Calu3 (cell line): ENCODE results near the gene FPR1. TPM values are rescaled to one million over a fixed set of nuclear protein-coding genes. Genes with fewer than 3 reads are reported as not detected.

Experiments
- BruUV-seq: library from RNA; stranded (reverse); fragments of 400-500 nt; replicated peaks from 2 replicates; lab custom pipeline; 2021; lab: Mats Ljungman, UMichigan
- CTCF ChIA-PET: fragments of 300-600 bp; sonication (Branson Sonifier 250); formaldehyde crosslinking; loops from one replicate; lab custom pipeline; 2022; ENCODE audit warnings: antibody characterized with exemption; lab: Charles Lee
- DNase-seq: peaks from one replicate; pipeline ENCODE4 v3.0.0; 2022
- H3K27ac Mint-ChIP-seq: one replicate; pipeline ENCODE4 v1.8.0; 2022; ENCODE audit warnings: mixed read lengths; ENCODE audit not compliant: unreplicated experiment
- H3K27me3 Mint-ChIP-seq: one replicate; pipeline ENCODE4 v1.8.0; 2022; ENCODE audit warnings: mixed read lengths; ENCODE audit not compliant: unreplicated experiment
- H3K36me3 Mint-ChIP-seq: one replicate; pipeline ENCODE4 v1.8.0; 2022; ENCODE audit warnings: mild to moderate bottlenecking, moderate library complexity, mixed read lengths; ENCODE audit not compliant: insufficient read depth, unreplicated experiment
- H3K4me1 Mint-ChIP-seq: one replicate; pipeline ENCODE4 v1.8.0; 2022; ENCODE audit warnings: mild to moderate bottlenecking, low read depth, mixed read lengths; ENCODE audit not compliant: unreplicated experiment
- H3K4me3 Mint-ChIP-seq: one replicate; pipeline ENCODE4 v1.8.0; 2022; ENCODE audit warnings: mild to moderate bottlenecking, low read depth, moderate library complexity, mixed read lengths; ENCODE audit not compliant: unreplicated experiment
- H3K9me3 Mint-ChIP-seq: one replicate; pipeline ENCODE4 v1.8.0; 2022; ENCODE audit warnings: low read depth, mixed read lengths; ENCODE audit not compliant: unreplicated experiment
- CTCF ChIP-seq: fragments of 200-600 bp; IDR thresholded peaks from one replicate; pipeline ENCODE4 v1.8.0; 2022; ENCODE audit warnings: antibody characterized with exemption; ENCODE audit not compliant: unreplicated experiment
- intact Hi-C: fragments of 100-400 bp; cut with micrococcal nuclease; formaldehyde crosslinking; loops from one replicate; pipeline ENCODE4 v1.10.0; 2022; ENCODE audit not compliant: unreplicated experiment
- total RNA-seq: library from RNA; stranded (reverse); gene quantifications from 2 replicates; pipeline ENCODE4 v1.2.3, GENCODE V29; 2022

FPR1 gene
- total RNA-seq, 1 experiment from 2014 or later: not detected

DNA sequence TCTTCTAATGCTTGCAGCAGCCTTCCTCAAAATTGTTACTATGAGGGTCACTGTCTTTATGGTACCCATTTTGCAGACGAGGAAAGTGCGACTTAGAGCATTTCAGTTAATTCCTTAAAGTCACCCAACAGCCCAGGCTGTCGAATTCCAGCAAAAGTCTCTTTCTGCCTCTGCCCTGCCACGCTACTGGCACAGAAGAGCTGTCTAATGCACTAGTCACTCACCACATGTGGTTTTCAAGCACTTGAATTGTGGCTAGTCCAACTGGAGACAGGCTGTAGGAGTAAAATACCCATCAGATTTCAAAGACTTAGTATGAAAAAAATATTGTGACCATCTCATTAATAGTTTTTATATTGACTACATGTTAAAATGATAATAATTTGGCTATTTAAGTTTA is 1.7 kb downstream of the FPR1 start:
- Mint-ChIP-seq H3K27me3 (no peaks in the 10 kb centered on the region), H3K36me3 (no peaks in the 10 kb centered on the region), H3K9me3 (peaks cover 14% of the 10 kb centered on the region), H3K27ac (no peak overlapping the region), H3K4me3 (no peak overlapping the region), H3K4me1 (no peaks in the 10 kb centered on the region)
- CTCF ChIA-PET: no interaction called here
- BruUV-seq: no TSS peak
- TF ChIP-seq CTCF: no peak
- DNase-seq: no peak
- intact Hi-C loops: no loop called here

GRCh38 chr19:51746731-51747130 is 4.9 kb downstream of the FPR1 start:
- no peaks in the 10 kb centered on the region for H3K4me1 Mint-ChIP-seq
- no peak overlapping the region for H3K27ac Mint-ChIP-seq
- no peak overlapping the region for H3K4me3 Mint-ChIP-seq
- no TSS peak for BruUV-seq
- H3K36me3 Mint-ChIP-seq: no peaks in the 10 kb centered on the region
- H3K9me3 Mint-ChIP-seq: peaks cover 14% of the 10 kb centered on the region
- no peaks in the 10 kb centered on the region for H3K27me3 Mint-ChIP-seq
- CTCF ChIA-PET: no interaction called here
- intact Hi-C loops: no loop called here
- TF ChIP-seq CTCF: no peak
- no peak for DNase-seq

GRCh38 chr19:51743405-51743804 is 8.3 kb downstream of the FPR1 start:
- Mint-ChIP-seq H3K27me3 (peaks cover 13% of the 10 kb centered on the region), H3K9me3 (peaks cover 9% of the 10 kb centered on the region), H3K36me3 (no peaks in the 10 kb centered on the region), H3K4me1 (no peaks in the 10 kb centered on the region), H3K4me3 (no peak overlapping the region), H3K27ac (no peak overlapping the region)
- intact Hi-C loops: no loop called here
- CTCF ChIA-PET: no interaction called here
- DNase-seq: no peak
- TF ChIP-seq CTCF: no peak
- BruUV-seq: no TSS peak

DNA sequence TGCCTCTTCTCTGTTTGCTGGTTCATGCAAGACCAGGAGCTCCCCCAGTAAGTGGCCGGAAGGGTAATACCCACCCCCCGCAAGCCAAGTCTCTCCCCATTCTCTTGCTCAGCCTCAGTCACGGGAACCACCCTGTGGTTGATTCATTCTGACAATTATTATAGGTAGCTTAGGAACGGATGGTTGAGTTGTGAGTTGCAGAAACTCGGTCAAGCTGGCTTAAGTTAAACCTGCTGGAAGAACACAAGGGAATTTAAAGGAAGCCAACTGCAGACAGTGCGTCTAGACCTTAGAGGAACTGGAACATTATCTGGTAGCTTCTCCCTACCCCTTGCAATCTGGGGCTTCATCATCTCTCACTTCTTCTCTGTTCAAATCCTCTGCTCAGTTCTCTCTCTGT is 8.9 kb downstream of the FPR1 start:
- Mint-ChIP-seq H3K36me3 (no peaks in the 10 kb centered on the region), H3K27me3 (peaks cover 13% of the 10 kb centered on the region), H3K4me1 (no peaks in the 10 kb centered on the region), H3K9me3 (peaks cover 5% of the 10 kb centered on the region), H3K4me3 (no peak overlapping the region), H3K27ac (no peak overlapping the region)
- DNase-seq: no peak
- intact Hi-C loops: no loop called here
- CTCF ChIA-PET: interaction anchor here (0.6 kb wide), 2 partner anchors 23 to 234 kb away, joined by 3 to 6 read pairs; no protein-coding TSS in a partner anchor
- BruUV-seq: no TSS peak
- no peak for TF ChIP-seq CTCF

GRCh38 chr19:51740356-51740755 is 11.3 kb downstream of the FPR1 start:
- CTCF ChIA-PET: no interaction called here
- BruUV-seq: no TSS peak
- no peak for DNase-seq
- H3K27me3 Mint-ChIP-seq: peaks cover 31% of the 10 kb centered on the region
- H3K4me3 Mint-ChIP-seq: no peak overlapping the region
- H3K27ac Mint-ChIP-seq: no peak overlapping the region
- no peaks in the 10 kb centered on the region for H3K4me1 Mint-ChIP-seq
- peaks cover 2% of the 10 kb centered on the region for H3K9me3 Mint-ChIP-seq
- intact Hi-C loops: no loop called here
- TF ChIP-seq CTCF: no peak
- no peaks in the 10 kb centered on the region for H3K36me3 Mint-ChIP-seq
